GM04504 (cell line): Measurements from ENCODE around the gene LSP1.

Source experiments
- DNase-seq: peaks from one replicate; pipeline ENCODE4 v3.0.0-alpha.2; 2012; ENCODE audit warnings: low read depth

The LSP1 gene

DNA sequence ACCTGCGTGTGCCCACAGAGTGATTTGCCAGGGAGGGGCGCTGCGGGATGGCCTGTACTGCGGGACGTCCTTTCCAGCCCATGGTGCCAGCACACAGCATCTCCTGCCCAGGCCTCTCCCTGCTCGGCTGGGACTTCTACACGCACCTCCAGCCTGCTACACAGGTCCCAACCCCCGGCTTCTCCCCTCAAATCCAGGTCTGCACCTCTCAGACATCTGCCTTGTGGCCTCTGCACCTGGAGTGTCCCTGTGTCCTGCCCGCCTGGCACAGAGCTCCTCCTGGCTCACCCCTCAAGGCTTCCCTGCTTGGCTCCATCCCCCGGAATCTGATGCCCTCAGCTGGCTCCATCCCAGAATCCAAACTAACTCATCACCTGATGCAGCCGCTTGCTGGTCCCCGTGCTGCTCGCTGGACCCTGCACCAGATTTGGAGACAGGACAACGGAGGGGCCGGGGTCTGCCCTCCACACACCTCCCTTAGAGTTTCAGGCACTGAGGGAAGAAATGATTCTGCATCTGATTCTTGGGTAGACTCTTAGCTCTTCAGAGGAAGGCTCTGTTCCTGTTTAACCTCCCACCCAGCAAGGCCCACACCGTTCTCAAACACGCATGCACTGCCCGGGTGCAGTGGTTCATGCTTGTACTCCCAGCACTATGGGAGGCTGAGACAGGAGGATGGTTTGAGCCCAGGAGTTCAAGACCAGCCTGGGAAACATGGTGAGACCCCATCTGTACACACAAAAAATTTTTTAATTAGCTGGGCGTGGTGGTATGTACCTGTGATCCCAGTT is 4.0 kb upstream of the LSP1 start:
- no peak for DNase-seq

DNA sequence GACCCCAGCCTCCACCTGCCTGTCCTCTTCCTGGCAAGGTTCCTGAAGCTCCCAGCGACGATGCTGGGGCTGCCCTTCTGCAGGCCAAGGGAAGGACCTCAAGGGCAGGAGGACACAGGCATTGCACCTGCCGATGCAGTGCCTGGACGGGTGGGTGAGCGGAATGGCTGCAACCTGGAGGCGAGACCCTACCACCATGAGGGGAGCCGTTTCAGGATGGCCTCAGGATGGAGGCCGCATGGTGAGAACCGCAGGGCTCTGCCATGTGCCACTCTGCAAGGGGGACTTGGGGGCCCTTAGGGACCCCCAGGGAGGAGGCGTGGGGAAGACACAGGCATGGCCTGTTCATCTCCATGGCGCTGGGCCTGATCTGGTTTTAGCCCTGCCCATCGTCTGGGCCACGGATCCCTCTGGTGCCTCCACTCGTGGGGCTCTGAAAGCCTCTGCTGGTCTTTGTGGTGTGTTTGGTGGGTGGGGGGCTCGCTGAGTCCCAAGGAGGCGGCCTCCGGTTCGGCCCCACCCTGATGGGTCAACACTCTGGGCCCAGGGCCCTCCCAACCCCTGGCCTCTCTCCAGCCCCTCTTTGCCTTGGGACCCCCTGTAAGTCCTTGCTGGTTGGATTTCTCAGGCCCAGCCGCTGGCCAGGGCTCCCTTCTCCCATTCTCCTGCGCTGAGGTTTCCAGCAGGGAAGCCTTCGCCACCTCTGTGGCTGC is 1.3 kb upstream of the LSP1 start:
- DNase-seq = no peak

DNA sequence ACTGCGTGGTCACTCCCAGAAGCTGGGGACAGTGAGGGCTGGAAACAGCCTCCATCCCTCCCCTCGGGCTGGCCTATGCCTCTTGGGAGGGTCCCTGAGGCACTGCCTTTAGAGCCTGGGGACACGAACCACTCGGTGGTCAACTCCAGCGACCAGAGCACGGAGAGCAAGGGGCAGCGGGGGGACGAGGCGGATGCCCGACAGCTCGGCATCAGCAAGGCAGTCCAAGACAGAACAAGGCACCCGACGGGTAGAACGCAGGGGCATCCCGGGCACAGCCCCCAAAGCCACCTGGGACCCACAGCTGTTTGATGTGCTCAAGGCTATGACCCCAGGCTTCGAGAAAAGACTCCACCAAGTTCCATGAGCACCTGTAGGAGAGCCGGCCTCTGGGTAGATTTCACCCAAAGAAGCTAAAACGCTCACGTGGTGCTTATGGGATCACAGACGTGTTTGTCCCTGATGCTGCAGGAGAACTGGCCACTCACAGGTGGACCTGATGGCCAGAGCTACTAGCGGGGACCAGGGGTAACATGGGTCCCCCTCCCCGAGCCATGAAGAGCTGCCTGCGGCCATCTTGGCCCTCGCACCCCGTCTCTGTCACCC is 510 bp upstream of the LSP1 start:
- no peak for DNase-seq

DNA sequence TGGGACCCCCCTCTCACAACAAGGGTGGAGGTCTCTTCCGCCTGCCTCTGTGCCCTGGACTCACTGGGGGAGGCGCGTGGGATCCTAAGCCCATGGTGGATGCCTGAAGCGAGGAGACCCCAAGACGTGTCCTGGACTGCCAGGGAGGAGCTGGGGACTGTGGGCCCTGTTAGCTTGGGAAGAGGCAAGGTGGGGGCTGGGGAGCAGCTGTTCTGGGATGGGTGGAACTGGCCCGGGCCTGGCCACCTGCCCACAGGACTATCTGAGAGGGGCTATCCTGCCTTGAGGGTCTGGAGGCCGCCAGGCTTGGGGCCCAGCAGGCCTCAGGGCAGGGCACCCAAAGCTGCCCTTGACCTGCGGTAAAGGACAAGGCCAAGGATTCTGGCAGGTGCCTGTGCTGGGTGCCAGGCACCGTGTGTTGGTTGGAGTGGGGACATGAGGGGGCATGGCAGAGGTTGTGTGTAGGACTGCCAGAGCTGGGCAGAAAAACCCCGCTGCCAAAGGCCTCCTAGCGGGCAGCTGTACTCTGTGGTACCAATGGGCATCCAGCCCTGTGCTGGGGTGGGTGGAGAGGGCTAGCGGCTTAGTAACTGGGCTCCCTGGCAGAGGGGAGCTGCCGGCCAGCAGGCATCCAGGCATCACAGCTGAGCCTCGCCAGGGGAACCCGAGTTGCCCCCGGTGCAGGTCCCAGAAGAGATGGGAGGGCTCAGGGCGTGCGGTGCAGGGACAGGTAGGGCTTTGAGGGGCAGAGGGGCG is 670 bp downstream of the LSP1 start:
- DNase-seq = no peak

- DNase-seq = no peak
Measured at GRCh38 chr11:1854132-1854948, 1.5 kb downstream of the LSP1 start.

- DNase-seq = no peak
Measured at GRCh38 chr11:1854949-1855885, 2.3 kb downstream of the LSP1 start.

DNA sequence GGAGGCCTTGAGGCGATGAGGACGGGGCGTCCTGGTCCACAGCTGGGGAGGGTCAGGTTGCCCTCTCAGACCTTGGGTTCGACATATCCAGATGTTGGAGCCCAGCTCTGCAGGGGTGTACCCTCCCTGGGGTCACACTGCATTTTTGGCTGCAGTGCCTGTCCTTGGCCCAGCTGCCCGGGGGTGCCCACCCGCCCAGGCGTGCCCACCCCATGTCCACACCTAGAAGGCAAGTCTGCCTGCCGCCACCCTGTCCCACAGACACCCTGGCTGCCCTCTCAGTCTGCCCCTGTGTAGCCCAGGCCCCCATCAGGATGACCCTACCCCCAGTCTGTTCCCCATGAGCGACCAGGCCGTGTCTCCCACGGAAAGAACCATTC is 3.0 kb downstream of the LSP1 start:
- no peak for DNase-seq

DNA sequence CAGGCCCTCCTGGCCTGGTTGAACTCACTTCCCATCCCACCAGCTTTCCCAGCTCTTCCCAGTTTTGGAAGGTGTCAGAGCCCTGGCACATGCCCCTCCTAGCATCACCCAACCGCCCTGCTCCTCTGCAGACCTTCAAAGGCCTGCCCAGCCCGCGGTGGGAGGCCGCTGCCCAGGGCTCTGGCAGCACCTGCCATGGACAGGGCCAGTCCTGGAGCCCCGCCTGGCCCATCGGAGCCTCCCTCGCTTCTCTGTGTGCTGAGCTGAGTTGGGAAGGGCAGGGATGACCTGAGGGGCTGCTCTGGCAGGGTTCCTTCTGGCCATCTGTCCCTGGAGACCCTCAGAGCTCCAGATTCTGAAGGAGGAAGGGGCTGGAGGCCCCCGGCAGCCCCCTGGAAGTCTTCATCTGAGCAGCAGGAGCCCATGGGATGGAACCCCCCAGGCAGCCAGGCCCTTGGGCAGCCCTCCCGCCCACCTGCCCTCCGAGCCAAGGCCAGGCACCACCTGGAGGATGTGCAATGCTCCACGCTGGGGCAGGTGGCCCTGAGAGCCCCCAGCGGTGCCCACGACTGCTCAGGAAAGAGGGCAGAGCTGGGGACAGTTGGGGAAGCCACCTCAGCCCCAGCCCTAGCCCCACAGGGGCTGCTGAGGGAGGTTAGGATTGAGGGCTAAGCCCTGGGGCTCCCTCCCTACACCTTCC is 3.6 kb downstream of the LSP1 start:
- no peak for DNase-seq

- DNase-seq = no peak
Measured at GRCh38 chr11:1857064-1857463, 4.2 kb downstream of the LSP1 start.

- DNase-seq = no peak
Measured at GRCh38 chr11:1858154-1858553, 5.3 kb downstream of the LSP1 start.

- no peak for DNase-seq
Measured at GRCh38 chr11:1858576-1858975, 5.7 kb downstream of the LSP1 start.

DNA sequence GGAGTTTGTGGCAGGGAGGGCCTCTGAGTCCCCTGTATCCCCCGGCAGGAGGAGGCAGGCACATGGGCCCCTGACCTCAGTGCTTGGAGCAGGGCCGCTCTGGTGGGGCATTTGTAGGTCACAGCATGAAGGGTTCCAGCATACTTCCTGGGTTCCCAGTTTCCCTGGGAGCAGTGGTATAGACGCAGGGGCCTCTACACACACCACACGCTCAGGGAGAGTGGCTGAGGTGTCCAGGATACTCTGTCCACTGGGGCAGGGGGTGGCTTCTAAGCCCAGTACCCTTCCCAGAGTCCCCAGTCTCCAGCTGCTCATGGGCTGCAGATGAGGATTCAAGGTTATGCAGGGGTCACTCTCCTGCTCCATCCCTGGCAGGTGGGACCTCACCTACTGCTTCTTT is 6.1 kb downstream of the LSP1 start:
- no peak for DNase-seq

DNA sequence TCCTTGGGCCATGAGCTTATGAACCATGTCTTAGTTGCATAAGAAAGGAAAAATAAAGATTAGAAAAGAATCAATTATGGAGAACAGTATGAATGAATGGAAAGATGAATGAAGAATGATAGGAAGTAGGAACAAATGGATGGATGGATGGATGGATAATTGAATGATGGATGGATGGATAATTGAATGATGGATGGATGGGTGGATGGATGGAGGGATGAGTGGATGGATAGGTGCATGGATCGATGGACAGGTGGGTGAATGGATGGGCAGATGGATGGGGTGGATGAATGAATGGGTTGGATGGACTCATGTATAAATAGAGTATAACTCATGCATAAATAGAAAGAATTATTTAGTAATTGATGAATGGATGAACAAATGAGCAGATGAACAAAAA is 7.2 kb downstream of the LSP1 start:
- no peak for DNase-seq

- no peak for DNase-seq
Measured at GRCh38 chr11:1861435-1862411, 8.8 kb downstream of the LSP1 start.

DNA sequence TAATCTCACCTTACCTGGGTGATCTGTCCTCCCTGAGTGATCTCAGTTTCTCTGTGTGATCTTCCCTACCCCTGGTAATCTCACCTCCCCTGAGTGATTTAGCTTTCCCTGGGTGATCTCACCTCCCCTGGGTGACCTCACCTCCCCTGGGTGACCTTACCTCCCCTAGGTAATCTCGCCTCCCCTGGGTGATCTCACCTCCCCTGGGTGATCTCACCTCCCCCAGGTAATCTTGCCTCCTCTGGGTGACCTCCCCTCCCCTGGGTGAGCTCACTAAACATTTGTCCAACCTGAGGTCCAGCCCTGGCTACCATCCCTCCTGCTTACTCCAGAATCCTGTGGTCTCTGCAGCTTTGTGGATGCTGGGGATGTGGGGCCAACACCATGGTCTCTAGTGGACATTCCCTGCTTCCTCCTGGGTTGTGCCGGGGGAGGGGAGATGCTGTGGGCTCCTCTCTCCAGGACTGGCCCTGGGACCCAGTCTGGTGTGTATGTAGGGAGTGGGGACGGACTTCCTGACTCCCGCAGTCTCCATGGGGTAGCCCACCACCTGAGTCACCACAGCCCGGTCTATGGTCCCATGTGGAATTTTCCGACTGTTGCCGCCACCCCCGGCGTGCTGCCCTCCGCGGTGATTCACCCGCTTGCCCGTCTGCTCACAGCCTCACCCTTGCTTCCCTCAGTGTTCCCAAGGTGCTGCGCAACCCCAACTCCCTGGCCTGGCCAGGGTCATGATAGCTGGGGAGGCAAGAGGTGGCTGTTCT is 9.9 kb downstream of the LSP1 start:
- DNase-seq = peak; percentile 4

- peak; percentile 84 for DNase-seq
Measured at GRCh38 chr11:1863352-1864216, 10.7 kb downstream of the LSP1 start.

DNA sequence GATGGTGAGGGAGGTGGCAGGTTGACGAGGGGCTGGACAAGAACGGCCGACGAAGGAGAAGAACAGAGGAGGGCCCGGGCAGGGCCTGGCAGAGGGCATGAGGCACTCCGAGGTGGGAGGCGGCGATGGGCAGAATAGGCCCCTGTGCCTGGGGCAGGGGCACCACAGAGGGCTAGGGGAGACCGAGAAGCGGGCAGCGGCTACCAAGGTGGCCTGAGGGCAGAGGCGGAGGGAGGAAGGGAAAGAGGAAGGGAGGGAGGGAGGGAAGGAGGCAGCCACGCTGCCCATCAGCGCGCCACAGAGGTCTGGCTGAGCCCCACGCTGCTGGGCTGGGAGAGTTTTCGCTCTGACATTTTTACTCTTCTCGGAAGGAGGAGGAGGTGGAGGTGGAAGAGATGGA is 11.3 kb downstream of the LSP1 start:
- no peak for DNase-seq
